ENCODE data around the gene SHC3. TPM values are rescaled to one million over a fixed set of nuclear protein-coding genes. Genes with fewer than 3 reads are reported as not detected.

The SHC3 gene
- total RNA-seq, 2 experiments from 2014 or later, result not detected

DNA sequence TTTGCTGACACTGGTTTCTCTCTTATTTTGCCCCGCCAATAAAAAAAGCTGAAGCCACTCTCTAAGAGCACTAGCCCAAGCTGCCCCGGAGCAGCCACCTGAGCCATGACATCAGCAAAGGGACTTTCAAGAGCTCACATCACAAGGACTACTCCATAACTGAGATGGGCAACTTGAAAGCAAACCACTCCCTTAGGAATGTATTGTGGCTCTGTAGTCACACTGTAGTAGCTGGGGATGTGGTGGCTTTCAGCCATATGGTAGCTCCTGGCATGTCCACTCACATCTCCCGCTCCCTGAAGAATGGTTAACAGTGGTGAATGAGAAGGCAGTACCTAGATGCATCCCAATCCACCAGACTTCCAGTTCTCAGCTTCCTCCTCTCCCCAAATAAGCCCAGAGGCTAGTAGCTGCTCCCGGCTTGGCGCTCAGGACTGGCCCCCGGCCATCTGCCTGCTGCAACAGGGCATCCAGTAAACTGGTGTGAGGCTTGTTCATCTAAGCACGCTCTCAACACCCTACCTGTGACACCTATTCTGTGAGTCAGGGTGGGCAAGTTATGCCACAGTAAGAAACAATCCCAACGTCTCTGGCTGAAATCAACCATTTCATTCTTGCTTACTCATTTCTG is 123.6 kb downstream of the SHC3 start:
- no peak overlapping the region for H3K27ac Mint-ChIP-seq
- ATAC-seq (no peak), DNase-seq (no peak)
- POLR2A ChIA-PET, result interaction anchor here (0.8 kb wide), 1 partner anchor 47 kb away, joined by 3 read pairs; no protein-coding TSS in a partner anchor
- CTCF ChIA-PET, result no interaction called here
- peaks cover 2% of the 10 kb centered on the region for H3K27me3 Mint-ChIP-seq
- H3K4me3 Mint-ChIP-seq, result no peak overlapping the region
- H3K4me1 Mint-ChIP-seq (ENCODE audit: low read depth), result no peaks in the 10 kb centered on the region
- TF ChIP-seq, protein P1, sequence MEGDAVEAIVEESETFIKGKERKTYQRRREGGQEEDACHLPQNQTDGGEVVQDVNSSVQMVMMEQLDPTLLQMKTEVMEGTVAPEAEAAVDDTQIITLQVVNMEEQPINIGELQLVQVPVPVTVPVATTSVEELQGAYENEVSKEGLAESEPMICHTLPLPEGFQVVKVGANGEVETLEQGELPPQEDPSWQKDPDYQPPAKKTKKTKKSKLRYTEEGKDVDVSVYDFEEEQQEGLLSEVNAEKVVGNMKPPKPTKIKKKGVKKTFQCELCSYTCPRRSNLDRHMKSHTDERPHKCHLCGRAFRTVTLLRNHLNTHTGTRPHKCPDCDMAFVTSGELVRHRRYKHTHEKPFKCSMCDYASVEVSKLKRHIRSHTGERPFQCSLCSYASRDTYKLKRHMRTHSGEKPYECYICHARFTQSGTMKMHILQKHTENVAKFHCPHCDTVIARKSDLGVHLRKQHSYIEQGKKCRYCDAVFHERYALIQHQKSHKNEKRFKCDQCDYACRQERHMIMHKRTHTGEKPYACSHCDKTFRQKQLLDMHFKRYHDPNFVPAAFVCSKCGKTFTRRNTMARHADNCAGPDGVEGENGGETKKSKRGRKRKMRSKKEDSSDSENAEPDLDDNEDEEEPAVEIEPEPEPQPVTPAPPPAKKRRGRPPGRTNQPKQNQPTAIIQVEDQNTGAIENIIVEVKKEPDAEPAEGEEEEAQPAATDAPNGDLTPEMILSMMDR (IDR thresholded peaks at IDR 0.05), result no peak
- no peaks in the 10 kb centered on the region for H3K36me3 Mint-ChIP-seq (ENCODE audit: low read depth)
- intact Hi-C loops (cut with micrococcal nuclease), result no loop called here
- H3K9me3 Mint-ChIP-seq, result no peaks in the 10 kb centered on the region

DNA sequence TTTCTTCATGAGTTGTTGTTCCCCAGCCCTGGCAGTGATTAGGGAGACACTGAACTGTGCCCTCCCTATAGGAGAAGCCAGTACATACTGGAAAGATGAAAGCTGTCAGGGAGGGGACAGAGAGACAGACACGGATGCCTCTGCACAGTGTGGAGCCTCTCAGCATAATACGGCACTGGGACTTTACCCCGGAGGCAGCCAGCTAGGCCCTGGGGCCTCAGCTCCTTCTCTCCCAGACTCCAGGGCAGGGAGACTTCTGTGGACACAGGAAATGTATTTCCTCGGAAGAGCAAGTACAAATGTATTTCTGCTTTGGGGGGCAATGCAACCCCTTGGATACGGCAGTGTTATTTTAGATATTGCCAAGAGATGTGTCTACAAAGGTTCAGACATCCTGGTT is 125.3 kb downstream of the SHC3 start:
- Mint-ChIP-seq H3K27ac (no peak overlapping the region), H3K4me1 (ENCODE audit: low read depth) (no peaks in the 10 kb centered on the region), H3K9me3 (no peaks in the 10 kb centered on the region), H3K27me3 (peaks cover 2% of the 10 kb centered on the region), H3K4me3 (no peak overlapping the region), H3K36me3 (ENCODE audit: low read depth) (no peaks in the 10 kb centered on the region)
- TF ChIP-seq, protein P1 (IDR thresholded peaks at IDR 0.05), result no peak
- intact Hi-C loops (cut with micrococcal nuclease), result no loop called here
- CTCF ChIA-PET, result no interaction called here
- DNase-seq (no peak), ATAC-seq (no peak)
- POLR2A ChIA-PET, result no interaction called here

DNA sequence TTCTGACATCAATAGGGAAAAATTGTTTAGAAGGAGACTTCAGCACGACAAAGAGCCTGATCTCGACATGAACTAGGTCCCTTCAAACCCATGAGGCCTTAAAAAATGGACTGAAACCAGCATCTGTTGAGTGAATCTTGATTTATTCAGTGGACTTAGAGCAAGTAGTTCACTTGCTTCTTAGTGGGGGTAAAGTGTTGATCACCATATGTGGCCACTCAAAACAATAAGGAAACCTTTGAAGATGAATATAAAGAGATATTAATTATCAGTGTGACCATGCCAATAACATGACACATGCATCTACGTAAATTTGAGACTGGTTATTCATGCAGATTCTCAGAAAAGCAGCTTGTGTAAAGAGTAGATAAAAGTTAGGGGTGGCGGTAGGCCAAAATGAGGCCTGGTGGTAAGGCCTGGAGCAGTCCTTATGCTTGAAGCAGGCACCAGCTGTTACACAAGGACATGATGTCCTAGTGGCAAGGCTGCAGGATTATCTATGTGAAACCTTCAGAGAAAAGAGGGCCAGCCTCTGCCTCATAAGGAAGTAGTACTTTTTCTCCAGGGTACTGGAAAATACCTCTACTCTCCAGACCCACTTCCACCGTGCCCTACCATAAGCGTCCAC is 126.0 kb downstream of the SHC3 start:
- no peak overlapping the region for H3K4me3 Mint-ChIP-seq
- ChIA-PET POLR2A (no interaction called here), CTCF (no interaction called here)
- no peak overlapping the region for H3K27ac Mint-ChIP-seq
- no peaks in the 10 kb centered on the region for H3K4me1 Mint-ChIP-seq (ENCODE audit: low read depth)
- DNase-seq, result no peak
- intact Hi-C loops (cut with micrococcal nuclease), result no loop called here
- H3K9me3 Mint-ChIP-seq, result no peaks in the 10 kb centered on the region
- TF ChIP-seq, protein P1 (IDR thresholded peaks at IDR 0.05), result no peak
- peaks cover 2% of the 10 kb centered on the region for H3K27me3 Mint-ChIP-seq
- no peak for ATAC-seq
- no peaks in the 10 kb centered on the region for H3K36me3 Mint-ChIP-seq (ENCODE audit: low read depth)

DNA sequence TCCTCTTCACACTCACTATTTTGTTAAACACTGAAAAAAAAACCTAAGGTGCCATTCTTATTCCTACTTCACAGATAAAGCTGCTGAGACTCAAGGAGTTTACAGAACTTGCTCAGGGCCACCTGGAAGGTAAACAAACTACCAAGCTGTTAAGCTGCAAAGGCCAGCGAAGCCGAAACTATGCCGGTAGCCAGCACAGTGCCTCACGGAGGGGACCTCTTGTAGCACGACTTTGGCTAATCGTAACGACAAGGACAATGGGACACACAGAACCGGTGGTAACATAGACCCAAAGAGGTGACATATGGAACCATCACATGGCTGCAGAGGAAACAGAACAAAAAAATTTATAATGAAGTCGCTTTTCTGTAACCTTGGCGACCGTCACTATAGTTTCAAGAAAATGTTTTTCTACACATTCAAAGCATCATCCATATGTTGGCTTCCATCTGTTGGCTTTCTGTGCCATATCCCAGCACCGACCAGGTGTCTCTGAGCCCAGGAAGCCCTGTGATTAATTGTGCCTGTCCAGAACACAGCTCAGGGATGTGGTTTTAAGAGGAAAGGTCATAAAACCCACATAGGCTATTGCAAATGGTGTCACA is 127.1 kb downstream of the SHC3 start:
- ChIA-PET CTCF (interaction anchor here (1.0 kb wide), 1 partner anchor 227 kb away, joined by 3 read pairs; no protein-coding TSS in a partner anchor), POLR2A (no interaction called here)
- Mint-ChIP-seq H3K36me3 (ENCODE audit: low read depth) (no peaks in the 10 kb centered on the region), H3K27me3 (peaks cover 5% of the 10 kb centered on the region), H3K27ac (no peak overlapping the region), H3K4me1 (ENCODE audit: low read depth) (no peaks in the 10 kb centered on the region), H3K4me3 (no peak overlapping the region), H3K9me3 (no peaks in the 10 kb centered on the region)
- TF ChIP-seq, protein P1 (IDR thresholded peaks at IDR 0.05), result no peak
- intact Hi-C loops (cut with micrococcal nuclease), result no loop called here
- ATAC-seq (no peak), DNase-seq (no peak)

DNA sequence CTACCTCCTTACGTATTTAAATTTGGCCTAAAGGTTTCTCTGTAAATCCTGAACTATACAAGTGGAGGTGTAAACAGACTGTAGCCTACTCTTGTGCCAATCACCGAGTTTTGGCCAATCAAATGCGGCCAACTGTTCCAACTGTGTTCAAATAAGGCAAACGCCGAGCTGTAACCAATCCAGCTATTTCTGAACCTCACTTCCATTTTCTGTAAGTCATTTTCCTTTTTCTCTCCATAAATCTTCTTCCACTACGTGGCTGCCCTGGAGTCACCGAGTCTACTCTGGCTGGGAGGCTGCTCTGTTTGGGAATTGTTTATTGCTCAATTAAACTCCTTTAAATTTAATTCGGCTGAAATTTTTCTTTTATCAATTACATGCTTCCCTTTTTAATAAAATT is 129.0 kb downstream of the SHC3 start:
- no peaks in the 10 kb centered on the region for H3K9me3 Mint-ChIP-seq
- POLR2A ChIA-PET, result no interaction called here
- ATAC-seq, result no peak
- no peak overlapping the region for H3K27ac Mint-ChIP-seq
- intact Hi-C loops (cut with micrococcal nuclease), result no loop called here
- peaks cover 5% of the 10 kb centered on the region for H3K27me3 Mint-ChIP-seq
- no peak for DNase-seq
- H3K4me3 Mint-ChIP-seq, result no peak overlapping the region
- H3K36me3 Mint-ChIP-seq (ENCODE audit: low read depth), result no peaks in the 10 kb centered on the region
- TF ChIP-seq, protein P1 (IDR thresholded peaks at IDR 0.05), result no peak
- no peaks in the 10 kb centered on the region for H3K4me1 Mint-ChIP-seq (ENCODE audit: low read depth)
- CTCF ChIA-PET, result no interaction called here

All from activated CD8-positive, alpha-beta T cell treated with anti-CD3 and anti-CD28 coated beads for 36 hours (primary cell).